ENCODE data around the gene DLGAP5. TPM values are rescaled to one million over a fixed set of nuclear protein-coding genes. Genes with fewer than 3 reads are reported as not detected.

DLGAP5 gene
- total and polyA plus RNA-seq, 2 of the 13 experiments (the other 11 are each of a cell fraction or from before 2014, with no cell fraction given): 7.7 to 55.8 TPM

DNA sequence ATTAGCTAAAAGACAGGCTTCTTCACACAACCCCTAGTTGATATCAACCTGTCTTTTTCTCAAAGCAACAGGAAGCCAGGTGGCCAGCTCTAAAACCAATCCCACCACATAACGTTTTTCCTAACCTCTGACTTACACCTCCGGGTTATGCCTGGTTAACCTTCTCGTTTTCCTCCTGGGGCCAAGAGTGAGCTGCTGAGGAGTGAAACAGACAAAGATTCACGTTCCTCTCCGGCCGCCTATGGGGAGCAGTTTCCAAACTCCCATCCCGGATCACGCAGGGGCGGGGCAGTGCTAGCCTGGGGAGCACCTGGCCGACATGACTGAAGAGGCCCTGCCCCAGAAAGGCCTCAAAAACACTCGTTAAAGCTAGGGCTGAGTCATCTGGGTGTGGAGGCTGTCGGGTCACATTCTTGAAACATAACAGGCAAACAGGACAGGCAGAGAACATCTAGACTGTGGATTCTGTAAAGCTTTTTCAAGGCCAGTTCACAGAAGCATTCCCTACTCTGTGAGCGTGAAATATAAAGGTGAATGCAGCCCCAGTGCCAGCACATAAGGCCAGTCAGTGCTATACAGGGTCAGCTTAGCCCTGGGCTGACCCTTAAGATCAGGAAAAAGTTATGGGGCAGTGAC is 88.3 kb downstream of the DLGAP5 start (continued):
- TF ChIP-seq, protein P1, sequence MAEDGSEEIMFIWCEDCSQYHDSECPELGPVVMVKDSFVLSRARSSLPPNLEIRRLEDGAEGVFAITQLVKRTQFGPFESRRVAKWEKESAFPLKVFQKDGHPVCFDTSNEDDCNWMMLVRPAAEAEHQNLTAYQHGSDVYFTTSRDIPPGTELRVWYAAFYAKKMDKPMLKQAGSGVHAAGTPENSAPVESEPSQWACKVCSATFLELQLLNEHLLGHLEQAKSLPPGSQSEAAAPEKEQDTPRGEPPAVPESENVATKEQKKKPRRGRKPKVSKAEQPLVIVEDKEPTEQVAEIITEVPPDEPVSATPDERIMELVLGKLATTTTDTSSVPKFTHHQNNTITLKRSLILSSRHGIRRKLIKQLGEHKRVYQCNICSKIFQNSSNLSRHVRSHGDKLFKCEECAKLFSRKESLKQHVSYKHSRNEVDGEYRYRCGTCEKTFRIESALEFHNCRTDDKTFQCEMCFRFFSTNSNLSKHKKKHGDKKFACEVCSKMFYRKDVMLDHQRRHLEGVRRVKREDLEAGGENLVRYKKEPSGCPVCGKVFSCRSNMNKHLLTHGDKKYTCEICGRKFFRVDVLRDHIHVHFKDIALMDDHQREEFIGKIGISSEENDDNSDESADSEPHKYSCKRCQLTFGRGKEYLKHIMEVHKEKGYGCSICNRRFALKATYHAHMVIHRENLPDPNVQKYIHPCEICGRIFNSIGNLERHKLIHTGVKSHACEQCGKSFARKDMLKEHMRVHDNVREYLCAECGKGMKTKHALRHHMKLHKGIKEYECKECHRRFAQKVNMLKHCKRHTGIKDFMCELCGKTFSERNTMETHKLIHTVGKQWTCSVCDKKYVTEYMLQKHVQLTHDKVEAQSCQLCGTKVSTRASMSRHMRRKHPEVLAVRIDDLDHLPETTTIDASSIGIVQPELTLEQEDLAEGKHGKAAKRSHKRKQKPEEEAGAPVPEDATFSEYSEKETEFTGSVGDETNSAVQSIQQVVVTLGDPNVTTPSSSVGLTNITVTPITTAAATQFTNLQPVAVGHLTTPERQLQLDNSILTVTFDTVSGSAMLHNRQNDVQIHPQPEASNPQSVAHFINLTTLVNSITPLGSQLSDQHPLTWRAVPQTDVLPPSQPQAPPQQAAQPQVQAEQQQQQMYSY (CRISPR knock-in tag; IDR thresholded peaks at IDR 0.05): no peak
- TF ChIP-seq AHR (CRISPR knock-in tag; IDR thresholded peaks at IDR 0.05) (no peak), SMAD1 (CRISPR knock-in tag; IDR thresholded peaks at IDR 0.05; ENCODE audit: borderline replicate concordance, low read depth) (no peak), ZNF121 (CRISPR knock-in tag; IDR thresholded peaks at IDR 0.05) (no peak), PAF1 (CRISPR knock-in tag; IDR thresholded peaks at IDR 0.05) (no peak), ZC3H4 (CRISPR knock-in tag; IDR thresholded peaks at IDR 0.05; ENCODE audit: borderline replicate concordance) (no peak), ZNF10 (CRISPR knock-in tag; IDR thresholded peaks at IDR 0.05; ENCODE audit: borderline replicate concordance, low read depth) (no peak), GATAD2A (CRISPR knock-in tag; IDR thresholded peaks at IDR 0.05) (peak; percentile 86), ZNF746 (CRISPR knock-in tag; IDR thresholded peaks at IDR 0.05) (no peak), ZNF550 (CRISPR knock-in tag; IDR thresholded peaks at IDR 0.05; ENCODE audit: borderline replicate concordance) (no peak), MYPOP (CRISPR knock-in tag; IDR thresholded peaks at IDR 0.05) (peak; percentile 76; the same call in 1 of the 2 replicates), SSRP1 (CRISPR knock-in tag; IDR thresholded peaks at IDR 0.05) (no peak), ZNF589 (CRISPR knock-in tag; conservative IDR thresholded peaks at IDR 0.05) (no peak), IKZF5 (CRISPR knock-in tag; IDR thresholded peaks at IDR 0.05) (peak; percentile 94), NFYB (CRISPR knock-in tag; IDR thresholded peaks at IDR 0.05) (no peak), ZBTB7A (CRISPR knock-in tag; IDR thresholded peaks at IDR 0.05) (no peak), RCOR2 (CRISPR knock-in tag; IDR thresholded peaks at IDR 0.05) (no peak), NR3C1 (CRISPR knock-in tag; IDR thresholded peaks at IDR 0.05) (no peak), HOXA7 (CRISPR knock-in tag; IDR thresholded peaks at IDR 0.05) (no peak), MTA1 (CRISPR knock-in tag; IDR thresholded peaks at IDR 0.05; ENCODE audit: borderline replicate concordance) (peak; percentile 64)
- TF ChIP-seq, protein P2, sequence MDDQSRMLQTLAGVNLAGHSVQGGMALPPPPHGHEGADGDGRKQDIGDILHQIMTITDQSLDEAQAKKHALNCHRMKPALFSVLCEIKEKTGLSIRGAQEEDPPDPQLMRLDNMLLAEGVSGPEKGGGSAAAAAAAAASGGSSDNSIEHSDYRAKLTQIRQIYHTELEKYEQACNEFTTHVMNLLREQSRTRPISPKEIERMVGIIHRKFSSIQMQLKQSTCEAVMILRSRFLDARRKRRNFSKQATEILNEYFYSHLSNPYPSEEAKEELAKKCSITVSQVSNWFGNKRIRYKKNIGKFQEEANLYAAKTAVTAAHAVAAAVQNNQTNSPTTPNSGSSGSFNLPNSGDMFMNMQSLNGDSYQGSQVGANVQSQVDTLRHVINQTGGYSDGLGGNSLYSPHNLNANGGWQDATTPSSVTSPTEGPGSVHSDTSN (CRISPR knock-in tag; IDR thresholded peaks at IDR 0.05; ENCODE audit: borderline replicate concordance): no peak
- TF ChIP-seq, protein P3, sequence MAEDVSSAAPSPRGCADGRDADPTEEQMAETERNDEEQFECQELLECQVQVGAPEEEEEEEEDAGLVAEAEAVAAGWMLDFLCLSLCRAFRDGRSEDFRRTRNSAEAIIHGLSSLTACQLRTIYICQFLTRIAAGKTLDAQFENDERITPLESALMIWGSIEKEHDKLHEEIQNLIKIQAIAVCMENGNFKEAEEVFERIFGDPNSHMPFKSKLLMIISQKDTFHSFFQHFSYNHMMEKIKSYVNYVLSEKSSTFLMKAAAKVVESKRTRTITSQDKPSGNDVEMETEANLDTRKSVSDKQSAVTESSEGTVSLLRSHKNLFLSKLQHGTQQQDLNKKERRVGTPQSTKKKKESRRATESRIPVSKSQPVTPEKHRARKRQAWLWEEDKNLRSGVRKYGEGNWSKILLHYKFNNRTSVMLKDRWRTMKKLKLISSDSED (CRISPR knock-in tag; IDR thresholded peaks at IDR 0.05): no peak
